Neuronal stem cell (in vitro differentiated cells): ENCODE results near the gene GPR162.
A peak's percentile ranks its signal among the peaks of the same experiment; 100 is the strongest.

ENCODE experiments used
- DNase-seq: peaks from one replicate; pipeline ENCODE4 v3.0.0-alpha.2; 2013; ENCODE audit warnings: low spot score
- H2AFZ ChIP-seq: one replicate; pipeline ENCODE4 v1.6.1; 2013; ENCODE audit warnings: mild to moderate bottlenecking, low read length, inconsistent platforms
- H2AK5ac ChIP-seq: 2 replicates; pipeline ENCODE4 v1.6.1; 2013; ENCODE audit warnings: low read depth, mild to moderate bottlenecking, inconsistent platforms, low read length, moderate library complexity, mixed read lengths
- H2BK120ac ChIP-seq: 2 replicates; pipeline ENCODE4 v1.6.1; 2013; ENCODE audit warnings: low read depth, mild to moderate bottlenecking, inconsistent platforms, low read length, moderate library complexity, mixed read lengths
- H2BK12ac ChIP-seq: one replicate; pipeline ENCODE4 v1.6.1; 2013; ENCODE audit warnings: low read length, inconsistent platforms
- H2BK15ac ChIP-seq: 2 replicates; pipeline ENCODE4 v1.6.1; 2013; ENCODE audit warnings: mild to moderate bottlenecking, low read length, inconsistent platforms, mixed read lengths
- H2BK5ac ChIP-seq: one replicate; pipeline ENCODE4 v1.6.1; 2013; ENCODE audit warnings: inconsistent platforms, mild to moderate bottlenecking, low read length, moderate library complexity
- H3K14ac ChIP-seq: one replicate; pipeline ENCODE4 v1.6.1; 2013; ENCODE audit warnings: low read length, inconsistent platforms
- H3K18ac ChIP-seq: 2 replicates; pipeline ENCODE4 v1.6.1; 2013; ENCODE audit warnings: low read length, inconsistent platforms
- H3K23ac ChIP-seq: 2 replicates; pipeline ENCODE4 v1.6.1; 2013; ENCODE audit warnings: low read depth, mild to moderate bottlenecking, mixed read lengths, low read length, inconsistent platforms; ENCODE audit not compliant: poor library complexity
- H3K27ac ChIP-seq: replicated peaks from 3 replicates; pipeline ENCODE4 v1.5.1; 2013; ENCODE audit warnings: low read length, inconsistent platforms
- H3K27me3 ChIP-seq, 3 experiments: 2 replicates each; pipeline ENCODE4 v1.6.1; 2013; ENCODE audit warnings: low read length in 3 of 3, mild to moderate bottlenecking in 2 of 3, inconsistent platforms in 1 of 3, low read depth in 1 of 3, mixed read lengths in 1 of 3, moderate library complexity in 1 of 3; ENCODE audit not compliant: control insufficient read depth in 3 of 3, insufficient read depth in 3 of 3
- H3K36me3 ChIP-seq, 2 donors: replicated peaks in 1 of 2; 2 replicates each; pipeline ENCODE4 v1.6.1; 2013; ENCODE audit warnings: low read length in 2 of 2; ENCODE audit not compliant: control insufficient read depth in 2 of 2, insufficient read depth in 2 of 2
- H3K4ac ChIP-seq: 2 replicates; pipeline ENCODE4 v1.6.1; 2013; ENCODE audit warnings: inconsistent platforms, mild to moderate bottlenecking, low read length, moderate library complexity
- H3K4me1 ChIP-seq, 2 donors: 1 replicate in 1 of 2; 2 replicates in 1 of 2; pipeline ENCODE4 v1.6.1; 2013; ENCODE audit warnings: low read length in 2 of 2, low read depth in 1 of 2; ENCODE audit not compliant: control insufficient read depth in 2 of 2, insufficient read depth in 1 of 2
- H3K4me2 ChIP-seq: one replicate; pipeline ENCODE4 v1.6.1; 2013; ENCODE audit warnings: mild to moderate bottlenecking, low read length, inconsistent platforms; ENCODE audit not compliant: insufficient read depth, poor library complexity, severe bottlenecking
- H3K4me3 ChIP-seq, 2 donors: 2 replicates each; pipeline ENCODE4 v1.5.1; 2013; ENCODE audit warnings: low read length in 2 of 2, mild to moderate bottlenecking in 2 of 2, inconsistent platforms in 1 of 2, moderate library complexity in 1 of 2
- H3K79me1 ChIP-seq: one replicate; pipeline ENCODE4 v1.6.1; 2013; ENCODE audit warnings: low read depth, mild to moderate bottlenecking, inconsistent platforms, low read length, moderate library complexity
- H3K9ac ChIP-seq: one replicate; pipeline ENCODE4 v1.6.1; 2013; ENCODE audit warnings: mild to moderate bottlenecking, low read depth, low read length, inconsistent platforms; ENCODE audit not compliant: poor library complexity
- H3K9me3 ChIP-seq, 2 donors: replicated peaks in 1 of 2; 2 replicates each; pipeline versions ENCODE3 to v1.6.1; 2013; ENCODE audit warnings: low read length in 2 of 2, mild to moderate bottlenecking in 2 of 2, inconsistent platforms in 1 of 2, low read depth in 1 of 2, mixed read lengths in 1 of 2, moderate library complexity in 1 of 2; ENCODE audit not compliant: control insufficient read depth in 2 of 2, insufficient read depth in 1 of 2
- H4K8ac ChIP-seq: one replicate; pipeline ENCODE4 v1.6.1; 2013; ENCODE audit warnings: low read depth, mild to moderate bottlenecking, inconsistent platforms, low read length, moderate library complexity
- H4K91ac ChIP-seq: one replicate; pipeline ENCODE4 v1.6.1; 2013; ENCODE audit warnings: low read length, low read depth, mild to moderate bottlenecking, inconsistent platforms; ENCODE audit not compliant: poor library complexity
- WGBS, 2 donors: extraction: QIAGEN DNeasy Blood & Tissue Kit; methylation state at CpG; one replicate each; pipeline ENCODE4 v1.1.7; 2013; ENCODE audit warnings: missing lambda C conversion rate in 2 of 2, mixed read lengths in 1 of 2; ENCODE audit not compliant: insufficient read length in 2 of 2, insufficient replicate concordance in 1 of 2; ENCODE audit errors: extremely low coverage in 2 of 2; 5-methylcytosine and 5-hydroxymethylcytosine counted together

Gene GPR162

GRCh38 chr12:6807170-6807569 is 14.5 kb upstream of the GPR162 start:
- Histone ChIP-seq H3K27me3 (no peaks in the 10 kb centered on the region), H3K23ac (no peak overlapping the region), H3K4me2 (no peak overlapping the region), H3K4ac (no peak overlapping the region), H2AFZ (no peak overlapping the region), H2BK120ac (no peak overlapping the region), H3K27ac (no peak overlapping the region), H2AK5ac (no peak overlapping the region), H3K18ac (no peak overlapping the region), H3K4me1 (no peaks in the 10 kb centered on the region), H3K4me3 (no peak overlapping the region), H2BK5ac (no peak overlapping the region), H2BK15ac (no peak overlapping the region), H3K14ac (no peak overlapping the region), H3K9me3 (peaks cover 0 to 6% of the 10 kb centered on the region in 2 donors), H3K36me3 (no peaks in the 10 kb centered on the region), H3K79me1 (no peaks in the 10 kb centered on the region), H2BK12ac (no peak overlapping the region), H4K8ac (no peak overlapping the region), H3K9ac (no peak overlapping the region), H4K91ac (no peak overlapping the region)
- WGBS, 2 donors, result no CpG with 5 or more reads among the region's 1 CpG
- DNase-seq, result no peak

GRCh38 chr12:6809056-6809455 is 12.6 kb upstream of the GPR162 start:
- Histone ChIP-seq H3K27ac (no peak overlapping the region), H3K4ac (no peak overlapping the region), H3K4me2 (no peak overlapping the region), H3K4me3 (no peak overlapping the region), H3K27me3 (no peaks in the 10 kb centered on the region), H2BK15ac (peak overlapping the region; percentile 62), H4K8ac (no peak overlapping the region), H2AK5ac (no peak overlapping the region), H3K14ac (peak overlapping the region; percentile 4), H3K4me1 (no peaks in the 10 kb centered on the region), H3K9ac (no peak overlapping the region), H3K23ac (no peak overlapping the region), H2BK5ac (no peak overlapping the region), H3K18ac (no peak overlapping the region), H2BK12ac (no peak overlapping the region), H3K36me3 (no peaks in the 10 kb centered on the region), H2AFZ (peak overlapping the region; percentile 31), H4K91ac (no peak overlapping the region), H3K79me1 (no peaks in the 10 kb centered on the region), H2BK120ac (no peak overlapping the region), H3K9me3 (peaks cover 0 to 5% of the 10 kb centered on the region in 2 donors)
- DNase-seq, result no peak
- no CpG with 5 or more reads among the region's 10 CpGs for WGBS, 2 donors

GRCh38 chr12:6810758-6811157 is 10.9 kb upstream of the GPR162 start:
- Histone ChIP-seq H3K14ac (no peak overlapping the region), H3K36me3 (no peaks in the 10 kb centered on the region), H3K9ac (no peak overlapping the region), H2BK5ac (no peak overlapping the region), H3K4ac (no peak overlapping the region), H2BK15ac (no peak overlapping the region), H3K4me2 (no peak overlapping the region), H2BK12ac (no peak overlapping the region), H3K4me3 (no peak overlapping the region), H3K9me3 (no peaks in the 10 kb centered on the region), H4K8ac (no peak overlapping the region), H3K27ac (no peak overlapping the region), H3K18ac (no peak overlapping the region), H3K79me1 (no peaks in the 10 kb centered on the region), H3K27me3 (no peaks in the 10 kb centered on the region), H3K4me1 (no peaks in the 10 kb centered on the region), H4K91ac (no peak overlapping the region), H2BK120ac (no peak overlapping the region), H2AK5ac (no peak overlapping the region), H3K23ac (no peak overlapping the region), H2AFZ (peak overlapping the region; percentile 53)
- no CpG with 5 or more reads among the region's 1 CpG for WGBS, 2 donors
- DNase-seq, result no peak

GRCh38 chr12:6813363-6813762 is 8.3 kb upstream of the GPR162 start:
- Histone ChIP-seq H3K36me3 (no peaks in the 10 kb centered on the region), H3K23ac (no peak overlapping the region), H3K27ac (no peak overlapping the region), H2BK5ac (no peak overlapping the region), H2BK12ac (no peak overlapping the region), H4K8ac (no peak overlapping the region), H3K79me1 (peaks cover 2% of the 10 kb centered on the region), H2AK5ac (no peak overlapping the region), H3K4ac (no peak overlapping the region), H3K4me3 (no peak overlapping the region), H3K4me1 (peaks cover 9 to 10% of the 10 kb centered on the region in 2 donors), H2AFZ (no peak overlapping the region), H3K18ac (no peak overlapping the region), H3K9ac (no peak overlapping the region), H2BK15ac (no peak overlapping the region), H4K91ac (no peak overlapping the region), H3K27me3 (no peaks in the 10 kb centered on the region), H3K9me3 (peaks cover 0 to 4% of the 10 kb centered on the region in 2 donors), H2BK120ac (no peak overlapping the region), H3K14ac (no peak overlapping the region), H3K4me2 (no peak overlapping the region)
- no peak for DNase-seq
- no CpG with 5 or more reads among the region's 4 CpGs for WGBS, 2 donors
